DLD1 (cell line): Measurements from ENCODE around the gene ZAP70.

Source experiments
- in situ Hi-C: cut with HindIII; loops from 2 replicates; pipeline ENCODE4 v1.10.0; 2017; ENCODE audit warnings: low sequenced_read_pairs

The ZAP70 gene

GRCh38 chr2:97775074-97775473 lies 61.7 kb downstream of the ZAP70 start:
- in situ Hi-C loops, result no loop called here

GRCh38 chr2:97779141-97779540 lies 65.8 kb downstream of the ZAP70 start:
- in situ Hi-C loops, result no loop called here

- in situ Hi-C loops, result no loop called here
Observed at GRCh38 chr2:97781981-97782380, 68.6 kb downstream of the ZAP70 start.

GRCh38 chr2:97784953-97785352 lies 71.6 kb downstream of the ZAP70 start:
- in situ Hi-C loops, result no loop called here

GRCh38 chr2:97785818-97786217 lies 72.4 kb downstream of the ZAP70 start:
- in situ Hi-C loops, result no loop called here

GRCh38 chr2:97788986-97789644 lies 75.7 kb downstream of the ZAP70 start:
- in situ Hi-C loops, result no loop called here
